A673 (cell line): ENCODE measurements around the gene ZNF212. TPM values are rescaled to one million over a fixed set of nuclear protein-coding genes. Genes with fewer than 3 reads are reported as not detected.

Experiments used
- BruUV-seq: library from RNA; stranded (reverse); fragments of 400-500 nt; replicated peaks from 2 replicates; lab custom pipeline; 2021; lab: Mats Ljungman, UMichigan
- CTCF ChIA-PET: fragments of 300-600 bp; sonication (Branson Sonifier 250); formaldehyde crosslinking; loops from one replicate; lab custom pipeline; 2022; ENCODE audit warnings: antibody characterized with exemption; lab: Charles Lee
- POLR2A ChIA-PET: fragments of 300-600 bp; sonication (Branson Sonifier 250); formaldehyde crosslinking; loops from one replicate; lab custom pipeline; 2022; ENCODE audit warnings: antibody characterized with exemption; ENCODE audit not compliant: low non-redundant PET; lab: Charles Lee
- DNase-seq: peaks from one replicate; pipeline ENCODE4 v3.0.0-alpha.2; 2015; ENCODE audit warnings: low spot score
- H3K27ac ChIP-seq: fragments of 200-600 bp; sonication (generic); 2 replicates; pipeline ENCODE4 v1.5.1; 2016; ENCODE audit warnings: mixed run types, low read depth, mild to moderate bottlenecking, mixed read lengths, antibody characterized with exemption, low read length; ENCODE audit not compliant: poor library complexity, severe bottlenecking
- H3K27me3 ChIP-seq: fragments of 200-600 bp; sonication (generic); replicated peaks from 2 replicates; pipeline ENCODE4 v1.6.1; 2017; ENCODE audit warnings: mixed run types, low read depth, mild to moderate bottlenecking, mixed read lengths, antibody characterized with exemption, low read length; ENCODE audit not compliant: insufficient read depth, poor library complexity
- H3K36me3 ChIP-seq: fragments of 200-600 bp; sonication (generic); 2 replicates; pipeline ENCODE4 v1.6.1; 2016; ENCODE audit warnings: mixed run types, mild to moderate bottlenecking, mixed read lengths, antibody characterized with exemption, low read length; ENCODE audit not compliant: insufficient read depth, poor library complexity, severe bottlenecking
- H3K4me1 ChIP-seq: fragments of 200-600 bp; sonication (generic); 2 replicates; pipeline ENCODE4 v1.6.1; 2017; ENCODE audit warnings: mixed run types, mild to moderate bottlenecking, mixed read lengths, antibody characterized with exemption, low read length; ENCODE audit not compliant: insufficient read depth, poor library complexity, severe bottlenecking
- H3K4me3 ChIP-seq: fragments of 200-600 bp; sonication (generic); 2 replicates; pipeline ENCODE4 v1.5.1; 2016; ENCODE audit warnings: low read depth, mixed run types, mild to moderate bottlenecking, mixed read lengths, low read length; ENCODE audit not compliant: poor library complexity, severe bottlenecking
- H3K9me3 ChIP-seq: fragments of 200-600 bp; sonication (generic); 2 replicates; pipeline ENCODE4 v1.6.1; 2016; ENCODE audit warnings: mixed run types, low read depth, mild to moderate bottlenecking, mixed read lengths, antibody characterized with exemption, low read length; ENCODE audit not compliant: poor library complexity, severe bottlenecking
- EZH2 ChIP-seq: fragments of 200-600 bp; sonication (generic); IDR thresholded peaks from 2 replicates; pipeline ENCODE4 v1.6.1; 2017; ENCODE audit warnings: borderline replicate concordance, low read depth, mild to moderate bottlenecking, mixed read lengths, antibody characterized with exemption, low read length; ENCODE audit not compliant: poor library complexity, severe bottlenecking
- intact Hi-C: fragments of 100-400 bp; cut with micrococcal nuclease; formaldehyde crosslinking; loops from one replicate; pipeline ENCODE4 v1.10.0; 2022; ENCODE audit not compliant: unreplicated experiment
- total RNA-seq: library from RNA; stranded (reverse); gene quantifications from 2 replicates; pipeline ENCODE4 v1.2.3, GENCODE V29; 2021
- TF ChIP-seq, protein P1 (sequence below): fragments of 300-800, 200-600 bp; sonication (generic); conservative IDR thresholded peaks from 2 replicates; pipeline ENCODE4 v1.5.1; 2017; ENCODE audit warnings: low read depth, mild to moderate bottlenecking, antibody characterized with exemption, low read length, moderate library complexity, mixed read lengths

Gene ZNF212
- total RNA-seq, 1 experiment from 2014 or later: 12.3 TPM

- BruUV-seq: no TSS peak
- ChIA-PET POLR2A (no interaction called here), CTCF (no interaction called here)
- Histone ChIP-seq H3K9me3 (no peaks in the 10 kb centered on the region), H3K27me3 (no peaks in the 10 kb centered on the region), H3K4me3 (no peak overlapping the region), H3K27ac (no peak overlapping the region), H3K36me3 (peaks cover 15% of the 10 kb centered on the region), H3K4me1 (no peaks in the 10 kb centered on the region)
- no peak for DNase-seq
- no peak for TF ChIP-seq EZH2
- TF ChIP-seq, protein P1, sequence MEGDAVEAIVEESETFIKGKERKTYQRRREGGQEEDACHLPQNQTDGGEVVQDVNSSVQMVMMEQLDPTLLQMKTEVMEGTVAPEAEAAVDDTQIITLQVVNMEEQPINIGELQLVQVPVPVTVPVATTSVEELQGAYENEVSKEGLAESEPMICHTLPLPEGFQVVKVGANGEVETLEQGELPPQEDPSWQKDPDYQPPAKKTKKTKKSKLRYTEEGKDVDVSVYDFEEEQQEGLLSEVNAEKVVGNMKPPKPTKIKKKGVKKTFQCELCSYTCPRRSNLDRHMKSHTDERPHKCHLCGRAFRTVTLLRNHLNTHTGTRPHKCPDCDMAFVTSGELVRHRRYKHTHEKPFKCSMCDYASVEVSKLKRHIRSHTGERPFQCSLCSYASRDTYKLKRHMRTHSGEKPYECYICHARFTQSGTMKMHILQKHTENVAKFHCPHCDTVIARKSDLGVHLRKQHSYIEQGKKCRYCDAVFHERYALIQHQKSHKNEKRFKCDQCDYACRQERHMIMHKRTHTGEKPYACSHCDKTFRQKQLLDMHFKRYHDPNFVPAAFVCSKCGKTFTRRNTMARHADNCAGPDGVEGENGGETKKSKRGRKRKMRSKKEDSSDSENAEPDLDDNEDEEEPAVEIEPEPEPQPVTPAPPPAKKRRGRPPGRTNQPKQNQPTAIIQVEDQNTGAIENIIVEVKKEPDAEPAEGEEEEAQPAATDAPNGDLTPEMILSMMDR: no peak
- intact Hi-C loops: no loop called here
Observed at GRCh38 chr7:149279111-149279743, 39.8 kb downstream of the ZNF212 start.

DNA sequence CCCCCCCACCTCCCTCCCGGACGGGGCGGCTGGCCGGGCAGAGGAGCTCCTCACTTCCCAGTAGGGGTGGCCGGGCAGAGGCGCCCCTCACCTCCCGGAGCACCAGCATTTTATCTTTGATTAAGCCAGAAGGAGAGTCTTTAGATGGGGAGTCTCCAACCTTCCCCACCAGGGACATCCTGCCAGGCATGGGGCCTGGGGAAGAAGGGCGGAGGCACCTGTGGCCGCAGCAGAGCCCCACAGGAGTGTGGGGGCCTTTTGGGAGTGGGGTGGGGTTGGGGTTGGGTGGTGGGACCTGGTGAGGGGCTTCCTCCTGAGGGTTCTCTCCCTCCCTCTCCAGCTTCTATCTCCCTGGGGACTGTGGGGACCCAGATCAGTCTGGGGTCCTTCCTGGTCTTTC is 40.7 kb downstream of the ZNF212 start:
- no peaks in the 10 kb centered on the region for H3K27me3 ChIP-seq
- H3K9me3 ChIP-seq: no peaks in the 10 kb centered on the region
- intact Hi-C loops: no loop called here
- no peak overlapping the region for H3K27ac ChIP-seq
- DNase-seq: no peak
- no TSS peak for BruUV-seq
- H3K4me3 ChIP-seq: no peak overlapping the region
- ChIA-PET POLR2A (no interaction called here), CTCF (no interaction called here)
- H3K4me1 ChIP-seq: peaks cover 7% of the 10 kb centered on the region
- peaks cover 9% of the 10 kb centered on the region for H3K36me3 ChIP-seq
- TF ChIP-seq, protein P1: no peak
- no peak for TF ChIP-seq EZH2

GRCh38 chr7:149280661-149281507 is 41.4 kb downstream of the ZNF212 start:
- ChIA-PET CTCF (no interaction called here), POLR2A (no interaction called here)
- Histone ChIP-seq H3K4me3 (no peak overlapping the region), H3K9me3 (no peaks in the 10 kb centered on the region), H3K27me3 (no peaks in the 10 kb centered on the region), H3K36me3 (peaks cover 7% of the 10 kb centered on the region), H3K27ac (no peak overlapping the region), H3K4me1 (peaks cover 14% of the 10 kb centered on the region)
- intact Hi-C loops: no loop called here
- TF ChIP-seq, protein P1: no peak
- no peak for TF ChIP-seq EZH2
- no TSS peak for BruUV-seq
- DNase-seq: no peak
